GM19395 (cell line): Measurements from ENCODE around the gene STAP2.
A peak's percentile ranks its signal among the peaks of the same experiment; 100 is the strongest.
"Not testable (repeated sequence)": the region's sequence is repeated elsewhere in the genome, so short reads cannot be mapped to it uniquely, and the experiment has no call there.

Source experiments
- ATAC-seq: cut with Tn5 transposase; IDR thresholded peaks from one replicate; pipeline ENCODE4 v1.9.1; 2021; ENCODE audit warnings: mild to moderate bottlenecking, moderate library complexity; ENCODE audit not compliant: unreplicated experiment

STAP2 gene

DNA sequence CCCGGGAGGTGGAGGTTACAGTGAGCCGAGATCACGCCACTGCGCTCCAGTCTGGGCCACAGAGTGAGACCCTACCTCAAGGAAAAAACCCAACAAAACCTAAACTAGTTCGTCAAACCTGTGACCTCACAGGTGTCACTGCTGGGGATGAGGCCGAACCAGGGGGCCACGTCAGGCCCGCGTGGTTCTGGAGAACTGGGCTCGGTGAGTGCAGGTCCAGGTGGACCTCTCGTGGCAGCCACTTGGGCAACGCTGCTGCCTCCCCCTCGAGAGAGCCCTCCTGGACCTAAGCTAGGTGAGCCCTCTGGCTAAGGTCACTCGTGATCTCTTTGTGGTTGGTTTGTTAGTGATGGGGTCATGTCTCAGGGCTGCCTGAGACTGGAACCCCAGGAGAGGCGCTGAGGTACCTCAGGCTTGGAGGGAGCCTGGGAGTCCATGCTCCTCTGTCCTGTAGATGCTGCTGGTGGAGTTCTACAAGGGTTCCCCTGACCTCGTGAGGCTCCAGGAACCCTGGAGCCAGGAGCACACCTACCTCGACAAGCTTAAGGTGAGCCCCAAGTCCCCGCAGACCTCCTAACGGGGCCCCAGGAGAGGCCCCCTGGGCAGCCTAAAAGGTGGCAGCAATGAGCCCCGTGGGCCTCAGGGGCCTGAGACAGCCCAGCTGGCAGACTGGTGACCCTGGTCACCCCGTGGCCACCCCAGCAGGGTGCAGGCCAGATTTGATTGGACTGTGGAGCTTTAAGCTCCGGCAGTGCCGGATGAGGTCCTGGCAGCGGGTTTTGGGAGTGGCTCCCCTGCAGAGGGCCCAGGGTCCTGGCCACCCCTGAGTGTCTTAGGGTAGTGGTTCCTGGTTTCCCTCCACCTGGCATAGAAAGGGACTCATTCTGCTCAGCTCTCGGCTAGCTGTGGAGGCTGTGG is 20.3 kb upstream of the STAP2 start:
- ATAC-seq = no peak

DNA sequence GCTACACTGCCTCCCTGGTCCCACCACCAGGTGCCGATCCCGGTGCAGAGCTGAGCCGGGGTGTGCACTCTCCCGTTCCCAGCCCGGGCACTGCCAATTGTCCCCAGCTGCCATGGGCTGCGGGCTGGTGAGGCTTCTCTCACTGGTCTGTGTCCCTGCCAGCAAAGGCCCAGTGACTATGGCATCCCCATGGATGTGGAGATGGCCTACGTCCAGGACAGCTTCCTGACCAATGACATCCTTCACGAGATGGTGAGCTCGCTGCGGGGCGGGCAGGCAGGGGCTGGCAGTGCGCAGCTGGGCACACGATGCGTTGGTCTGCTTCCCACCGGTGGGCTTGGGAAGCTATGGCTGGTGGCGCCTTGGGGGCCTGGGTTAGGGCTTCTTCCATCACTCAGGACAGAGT is 19.3 kb upstream of the STAP2 start:
- ATAC-seq = no peak

DNA sequence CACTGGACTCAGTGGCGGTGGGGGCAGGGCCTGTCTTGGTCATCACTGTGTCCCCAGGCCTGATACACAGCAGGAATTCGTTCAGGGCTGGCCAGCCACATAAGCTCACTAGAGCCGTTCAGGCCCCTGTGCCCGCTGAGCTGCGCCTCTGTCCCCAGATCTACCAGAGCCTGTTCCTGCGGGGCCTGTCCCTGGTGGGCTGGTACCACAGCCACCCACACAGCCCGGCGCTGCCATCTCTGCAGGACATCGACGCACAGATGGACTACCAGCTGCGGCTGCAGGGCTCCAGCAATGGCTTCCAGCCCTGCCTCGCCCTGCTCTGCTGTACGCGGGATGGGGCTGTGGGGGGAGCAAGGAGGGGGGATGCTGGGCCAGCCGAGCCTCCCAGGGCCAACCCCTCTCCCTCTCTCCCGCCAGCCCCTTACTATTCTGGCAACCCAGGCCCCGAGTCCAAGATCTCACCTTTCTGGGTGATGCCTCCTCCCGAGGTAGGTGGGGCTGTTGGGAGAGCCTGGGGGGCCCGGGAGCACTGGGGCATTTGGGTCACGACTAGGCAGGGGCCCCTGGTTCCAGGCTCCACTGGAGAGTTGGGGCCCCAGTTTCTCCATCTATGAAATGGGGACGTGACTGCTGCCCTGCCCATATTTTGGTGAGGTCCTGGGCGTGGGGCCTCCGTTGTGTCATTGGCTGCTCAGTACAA is 18.6 kb upstream of the STAP2 start:
- ATAC-seq = no peak

DNA sequence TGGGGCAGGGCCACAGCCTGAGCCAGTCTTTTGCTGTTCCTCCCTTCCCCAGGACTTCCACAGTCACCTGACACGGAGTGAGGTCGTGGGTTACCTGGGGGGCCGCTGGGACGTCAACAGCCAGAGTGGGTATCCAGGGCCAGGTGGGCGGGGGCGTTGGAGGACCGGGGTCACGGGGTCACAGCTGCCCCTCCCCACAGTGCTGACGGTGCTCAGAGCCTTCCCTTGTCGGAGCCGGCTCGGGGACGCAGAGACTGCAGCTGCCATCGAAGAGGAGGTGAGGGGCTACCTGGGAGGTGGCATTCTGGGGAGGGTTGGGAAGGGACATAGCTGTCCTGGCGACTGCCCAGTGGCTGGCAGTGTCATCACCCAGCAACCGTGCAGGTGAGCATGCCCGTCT is 16.3 kb upstream of the STAP2 start:
- no peak for ATAC-seq

GRCh38 chr19:4354282-4354681 is 15.7 kb upstream of the STAP2 start:
- ATAC-seq = no peak

DNA sequence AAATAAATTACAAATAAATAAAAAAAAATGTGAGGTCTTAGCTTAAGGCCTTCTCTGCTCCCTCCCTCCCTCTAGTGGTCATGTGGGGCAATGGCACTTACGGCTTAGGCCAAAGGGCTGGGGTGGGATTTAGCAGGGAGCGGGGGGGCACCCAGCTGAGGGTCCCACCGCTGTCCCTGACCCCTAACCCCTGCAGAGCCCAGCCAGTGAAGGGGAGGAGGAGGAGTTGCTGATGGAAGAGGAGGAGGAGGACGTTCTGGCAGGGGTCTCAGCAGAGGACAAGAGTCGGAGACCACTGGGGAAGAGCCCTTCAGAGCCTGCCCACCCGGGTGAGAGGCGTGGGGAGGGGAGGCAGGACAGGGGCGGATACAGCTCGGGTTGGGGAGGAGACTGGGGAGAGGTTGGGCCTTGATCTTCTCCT is 14.1 kb upstream of the STAP2 start:
- ATAC-seq = no peak

DNA sequence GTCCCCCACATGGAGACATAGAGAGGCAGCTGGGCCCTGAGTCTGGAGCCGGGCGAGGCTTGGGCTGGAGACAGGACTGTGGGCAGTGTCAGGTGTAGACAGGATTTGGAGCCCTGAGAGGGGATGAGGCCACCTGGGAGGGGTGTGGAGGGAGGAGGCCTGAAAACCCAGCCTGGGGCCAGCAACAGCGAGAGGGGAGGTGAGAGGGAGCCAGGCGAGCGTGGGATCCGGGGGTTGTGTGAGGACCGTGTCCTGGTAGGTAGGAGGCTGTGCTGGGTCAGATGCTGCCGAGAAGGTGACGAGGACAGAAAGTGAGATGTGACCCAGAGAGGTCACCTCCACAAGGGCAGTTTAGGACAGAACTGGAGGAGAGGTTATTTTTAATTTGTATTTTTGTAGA is 12.1 kb upstream of the STAP2 start:
- ATAC-seq = no peak

GRCh38 chr19:4350111-4350510 is 11.5 kb upstream of the STAP2 start:
- ATAC-seq = no peak

- ATAC-seq = not testable (repeated sequence)
These were observed 10.6 kb upstream of the STAP2 start for GRCh38 chr19:4349225-4349624.

DNA sequence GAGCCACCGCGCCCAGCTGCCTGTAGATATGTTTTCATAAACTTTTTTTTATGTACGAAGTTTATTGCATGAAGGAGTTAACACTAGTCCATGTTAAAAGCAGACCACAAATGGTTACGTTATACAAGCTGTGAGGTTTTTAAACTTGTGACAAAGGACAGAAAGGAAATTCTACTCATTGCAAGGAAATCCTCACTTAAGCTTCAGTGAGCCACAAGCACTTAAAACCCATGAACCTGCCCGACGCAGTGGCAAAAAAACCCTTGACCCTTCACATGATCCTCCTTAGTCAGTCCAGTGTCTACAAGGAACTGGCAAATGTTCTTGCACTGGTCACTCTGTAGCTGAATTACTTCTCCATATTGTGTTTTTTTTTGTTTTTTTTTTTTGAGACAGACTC is 8.9 kb upstream of the STAP2 start:
- ATAC-seq = no peak

- ATAC-seq = no peak
These were observed 7.4 kb upstream of the STAP2 start for GRCh38 chr19:4346020-4346383.

DNA sequence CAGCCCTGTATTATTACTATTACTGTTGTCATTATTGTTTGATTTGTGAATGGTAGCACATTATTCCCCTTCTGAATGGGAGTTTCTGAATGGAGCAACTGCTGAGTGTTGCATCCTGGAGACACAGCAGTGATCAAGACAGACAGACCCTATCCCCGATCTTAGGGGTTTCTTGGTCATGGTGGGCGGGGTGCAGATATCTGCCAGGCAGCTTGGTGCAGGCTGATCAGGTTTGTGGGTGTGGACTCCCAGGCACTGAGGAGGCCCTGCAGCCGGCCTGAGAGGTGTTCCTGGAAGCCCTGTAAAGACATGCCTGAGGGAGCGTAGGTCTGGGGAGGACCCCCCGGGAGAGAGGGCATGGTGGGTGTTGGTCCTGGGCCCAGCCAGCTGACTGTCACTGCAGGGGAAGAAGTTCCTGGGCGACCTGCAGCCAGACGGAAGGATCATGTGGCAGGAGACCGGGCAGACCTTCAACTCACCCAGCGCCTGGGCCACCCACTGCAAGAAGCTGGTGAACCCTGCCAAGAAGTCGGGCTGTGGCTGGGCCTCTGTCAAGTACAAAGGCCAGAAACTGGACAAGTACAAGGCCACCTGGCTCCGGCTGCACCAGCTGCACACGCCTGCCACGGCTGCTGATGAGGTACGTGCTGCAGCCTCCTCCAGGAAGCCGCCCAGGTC is 6.9 kb upstream of the STAP2 start:
- no peak for ATAC-seq

GRCh38 chr19:4343370-4344307 is 5.0 kb upstream of the STAP2 start, which contains the start of gene MPND:
TSS of gene MPND (plus strand) at chr19:4343562. CDS start at chr19:4343594, 32 bp downstream.
- peak; percentile 60 for ATAC-seq

DNA sequence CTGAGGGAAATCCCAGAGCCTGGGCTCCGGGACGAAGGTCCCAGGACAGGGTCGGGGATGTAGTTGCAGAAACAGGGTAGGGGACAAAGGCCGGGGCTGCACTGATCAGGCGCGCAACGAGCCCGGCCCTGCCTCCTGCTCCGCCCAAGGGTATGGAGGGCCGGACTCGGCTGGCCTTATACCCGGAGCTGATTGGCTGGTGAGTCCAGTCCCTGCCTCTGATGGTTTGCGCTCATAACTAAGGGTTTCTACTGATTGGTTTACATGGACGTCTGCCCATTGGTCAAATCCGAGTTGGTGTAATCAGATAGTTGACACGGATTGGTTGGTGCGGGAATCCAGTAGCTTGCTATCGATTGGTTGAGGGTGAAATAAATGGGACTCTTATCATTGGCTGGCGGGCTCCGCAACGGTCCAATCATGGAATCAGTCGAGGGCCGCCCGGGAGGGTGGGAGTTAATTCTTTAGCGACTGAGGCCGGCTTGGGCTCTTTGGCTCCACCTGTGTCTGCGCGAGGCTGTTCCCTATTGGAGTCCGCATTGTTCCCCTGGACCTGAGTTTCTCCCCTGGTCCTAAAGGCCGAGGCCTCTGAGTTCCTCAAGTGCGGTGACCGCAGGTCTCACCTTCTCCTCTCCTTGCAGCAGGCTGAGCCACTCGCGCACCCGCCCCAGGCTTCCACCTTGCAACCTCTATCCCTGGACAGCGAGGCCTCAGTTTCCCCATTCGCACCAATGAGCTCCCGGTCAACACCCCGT is 4.2 kb upstream of the STAP2 start:
- ATAC-seq = peak; percentile 87

DNA sequence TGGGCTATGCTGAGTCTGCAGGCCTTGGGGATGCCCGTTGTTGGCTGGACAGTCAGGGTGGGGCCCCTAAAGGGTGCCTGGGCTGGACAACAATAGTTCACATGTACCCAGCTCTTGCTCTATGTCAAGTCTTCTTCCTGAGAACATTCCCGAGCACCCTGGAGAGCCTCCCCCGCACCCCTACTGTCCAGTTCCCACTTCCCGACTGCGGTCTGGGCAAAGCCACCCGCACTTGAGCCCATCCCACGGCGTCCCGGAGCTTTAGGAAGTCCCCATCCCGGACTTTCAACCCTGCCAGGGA is 3.6 kb upstream of the STAP2 start:
- no peak for ATAC-seq

DNA sequence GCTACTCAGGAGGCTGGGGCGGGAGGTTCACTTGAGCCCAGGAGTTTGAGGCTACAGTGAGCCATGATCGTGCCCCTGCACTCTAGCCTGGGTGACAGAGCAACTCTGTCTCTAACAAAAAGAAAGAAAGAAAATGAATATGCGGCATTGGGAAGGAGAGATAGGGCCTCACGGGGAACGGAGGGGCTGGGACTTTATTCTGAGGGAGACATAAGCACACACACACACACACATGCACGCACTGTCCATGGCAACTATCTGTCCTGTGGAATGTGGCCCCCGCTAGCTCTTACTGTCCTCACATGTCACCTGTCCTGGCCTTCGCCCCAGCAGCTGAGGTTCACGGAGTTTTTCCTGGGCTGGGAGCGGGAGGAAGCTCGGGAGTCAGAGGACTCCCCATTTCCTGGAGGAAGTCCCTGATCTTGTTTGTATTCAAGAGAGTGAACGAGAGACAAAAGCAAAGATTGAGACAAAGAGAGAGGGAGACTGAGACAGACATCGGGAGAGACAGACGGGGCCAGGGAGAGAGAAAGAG is 654 bp downstream of the STAP2 start:
- ATAC-seq = no peak

DNA sequence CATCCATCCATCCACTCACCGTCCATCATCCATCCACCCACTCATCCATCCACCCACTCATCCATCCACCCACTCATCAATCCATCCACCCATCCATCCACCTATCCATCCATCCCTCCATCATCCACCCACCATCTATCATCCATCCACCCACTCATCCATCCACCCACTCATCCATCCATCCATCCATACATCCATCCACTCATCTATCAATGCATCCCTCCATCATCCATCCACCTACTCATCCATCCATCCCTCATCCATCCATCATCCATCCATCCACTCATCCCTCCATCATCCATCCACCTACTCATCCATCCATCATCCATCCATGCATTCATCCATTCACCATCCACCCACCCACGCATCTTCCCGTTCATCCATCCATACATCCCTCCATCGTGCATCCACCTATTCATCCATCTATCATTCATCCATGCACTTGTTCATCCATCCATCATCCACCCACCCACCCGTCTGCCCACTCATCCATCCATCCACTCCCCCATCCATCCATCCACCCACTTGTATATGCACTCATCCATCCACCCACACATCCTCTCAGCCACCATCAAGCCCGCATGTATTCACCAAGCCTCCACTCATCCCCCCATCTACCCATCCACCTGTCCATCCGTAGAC is 3.6 kb downstream of the STAP2 start:
- no peak for ATAC-seq

DNA sequence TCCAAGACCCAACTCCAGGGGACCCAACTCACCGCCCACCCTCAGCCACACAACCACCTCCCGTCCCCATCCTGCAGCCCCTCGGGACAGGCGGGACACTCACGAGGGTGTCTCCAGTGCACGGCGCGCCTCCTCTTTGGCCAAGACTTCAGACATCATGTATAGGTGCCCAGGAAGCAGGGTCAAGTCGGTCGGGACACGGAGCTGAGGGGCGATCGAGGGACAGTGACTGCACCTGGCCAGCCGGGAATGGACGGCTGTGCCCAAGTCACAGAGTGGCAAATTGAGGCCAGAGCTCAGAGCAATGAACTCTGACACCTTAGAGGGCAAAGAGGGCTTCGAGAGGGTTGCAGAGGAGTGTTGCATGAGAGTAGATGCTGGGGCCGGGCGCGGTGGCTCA is 8.8 kb downstream of the STAP2 start:
- no peak for ATAC-seq

GRCh38 chr19:4328991-4329681 is 9.5 kb downstream of the STAP2 start:
- not testable (repeated sequence) for ATAC-seq
